H9 (cell line): Measurements from ENCODE around the gene IL10. TPM values are rescaled to one million over a fixed set of nuclear protein-coding genes. Genes with fewer than 3 reads are reported as not detected.

Experiments
- DNase-seq: peaks from one replicate; pipeline ENCODE4 v3.0.0-alpha.2; 2017
- H2AFZ ChIP-seq: one replicate; pipeline ENCODE4 v1.6.1; 2013; ENCODE audit warnings: mild to moderate bottlenecking, low read length, control low read depth, moderate library complexity
- H2AK5ac ChIP-seq: 2 replicates; pipeline ENCODE4 v1.6.1; 2013; ENCODE audit warnings: low read length, control low read depth, mixed read lengths; ENCODE audit not compliant: insufficient read length
- H2BK120ac ChIP-seq: one replicate; pipeline ENCODE4 v1.6.1; 2013; ENCODE audit warnings: low read depth, mild to moderate bottlenecking, low read length, control low read depth, inconsistent platforms; ENCODE audit not compliant: poor library complexity, severe bottlenecking
- H2BK12ac ChIP-seq: 2 replicates; pipeline ENCODE4 v1.6.1; 2013; ENCODE audit warnings: low read length, control low read depth, mixed read lengths, low read depth; ENCODE audit not compliant: insufficient read length
- H2BK15ac ChIP-seq: 2 replicates; pipeline ENCODE4 v1.6.1; 2013; ENCODE audit warnings: low read depth, low read length, control low read depth
- H2BK20ac ChIP-seq: one replicate; pipeline ENCODE4 v1.6.1; 2013; ENCODE audit warnings: low read depth, mild to moderate bottlenecking, low read length, control low read depth, inconsistent platforms; ENCODE audit not compliant: poor library complexity, severe bottlenecking
- H2BK5ac ChIP-seq: 2 replicates; pipeline ENCODE4 v1.6.1; 2013; ENCODE audit warnings: low read length, control low read depth, mixed read lengths; ENCODE audit not compliant: insufficient read length
- H3K14ac ChIP-seq: 2 replicates; pipeline ENCODE4 v1.6.1; 2013; ENCODE audit warnings: low read length, control low read depth; ENCODE audit not compliant: insufficient read depth
- H3K18ac ChIP-seq: 2 replicates; pipeline ENCODE4 v1.6.1; 2013; ENCODE audit warnings: low read depth, mild to moderate bottlenecking, mixed read lengths, low read length, control low read depth; ENCODE audit not compliant: insufficient read length
- H3K23ac ChIP-seq: 2 replicates; pipeline ENCODE4 v1.6.1; 2013; ENCODE audit warnings: low read length, control low read depth, mixed read lengths, low read depth; ENCODE audit not compliant: insufficient read length
- H3K23me2 ChIP-seq: 2 replicates; pipeline ENCODE4 v1.6.1; 2013; ENCODE audit warnings: low read depth, mild to moderate bottlenecking, mixed read lengths, low read length, control low read depth; ENCODE audit not compliant: insufficient read length, poor library complexity, severe bottlenecking
- H3K27ac ChIP-seq: 2 replicates; pipeline ENCODE4 v1.5.1; 2013; ENCODE audit warnings: low read length, control low read depth, mixed read lengths, low read depth; ENCODE audit not compliant: insufficient read length
- H3K27me3 ChIP-seq: 2 replicates; pipeline ENCODE4 v1.6.1; 2013; ENCODE audit warnings: low read length, control low read depth, inconsistent platforms; ENCODE audit not compliant: insufficient read depth
- H3K4ac ChIP-seq: 2 replicates; pipeline ENCODE4 v1.6.1; 2013; ENCODE audit warnings: low read depth, mild to moderate bottlenecking, control low read depth, inconsistent platforms, low read length, moderate library complexity
- H3K4me1 ChIP-seq: 2 replicates; pipeline ENCODE4 v1.6.1; 2013; ENCODE audit warnings: low read length, control low read depth, inconsistent platforms; ENCODE audit not compliant: insufficient read depth
- H3K4me2 ChIP-seq: 2 replicates; pipeline ENCODE4 v1.6.1; 2013; ENCODE audit warnings: low read length, control low read depth, mixed read lengths; ENCODE audit not compliant: insufficient read length, insufficient read depth
- H3K56ac ChIP-seq: 2 replicates; pipeline ENCODE4 v1.6.1; 2013; ENCODE audit warnings: low read depth, mild to moderate bottlenecking, mixed read lengths, low read length, control low read depth; ENCODE audit not compliant: insufficient read length
- H3K79me1 ChIP-seq: 2 replicates; pipeline ENCODE4 v1.6.1; 2013; ENCODE audit warnings: low read depth, mild to moderate bottlenecking, moderate library complexity, low read length, control low read depth, inconsistent platforms; ENCODE audit not compliant: insufficient read depth, poor library complexity, severe bottlenecking
- H3K79me2 ChIP-seq: 2 replicates; pipeline ENCODE4 v1.6.1; 2013; ENCODE audit warnings: low read length, control low read depth, inconsistent platforms; ENCODE audit not compliant: insufficient read depth
- H3K9ac ChIP-seq: 2 replicates; pipeline ENCODE4 v1.6.1; 2013; ENCODE audit warnings: low read length, control low read depth, mixed read lengths; ENCODE audit not compliant: insufficient read length; ENCODE audit errors: extremely low read depth
- H3K9me3 ChIP-seq: one replicate; pipeline ENCODE4 v1.6.1; 2013; ENCODE audit warnings: low read depth, low read length, inconsistent platforms; ENCODE audit not compliant: control insufficient read depth
- H3T11ph ChIP-seq: one replicate; pipeline ENCODE4 v1.6.1; 2013; ENCODE audit warnings: mild to moderate bottlenecking, low read length, control low read depth, inconsistent platforms
- H4K20me1 ChIP-seq: one replicate; pipeline ENCODE4 v1.6.1; 2013; ENCODE audit not compliant: control insufficient read depth, insufficient read length, insufficient read depth
- H4K5ac ChIP-seq: 2 replicates; pipeline ENCODE4 v1.6.1; 2013; ENCODE audit warnings: low read depth, mild to moderate bottlenecking, mixed read lengths, low read length, control low read depth; ENCODE audit not compliant: insufficient read length
- H4K8ac ChIP-seq: replicated peaks from 2 replicates; pipeline ENCODE4 v1.6.1; 2013; ENCODE audit warnings: low read length, control low read depth, mixed read lengths, low read depth; ENCODE audit not compliant: insufficient read length
- H4K91ac ChIP-seq: 2 replicates; pipeline ENCODE4 v1.6.1; 2013; ENCODE audit warnings: low read depth, mild to moderate bottlenecking, moderate library complexity, mixed read lengths, low read length, control low read depth; ENCODE audit not compliant: insufficient read length
- H3K27ac Mint-ChIP-seq, 3 experiments: 2 replicates in 2 of 3; 3 replicates in 1 of 3; pipeline ENCODE4 v1.8.0; 2020 to 2021; ENCODE audit warnings: mixed read lengths in 3 of 3, mild to moderate bottlenecking in 1 of 3, moderate library complexity in 1 of 3
- H3K27me3 Mint-ChIP-seq: 2 replicates; pipeline ENCODE4 v1.8.0; 2021; ENCODE audit warnings: low read depth, mild to moderate bottlenecking, moderate library complexity, mixed read lengths
- H3K36me3 Mint-ChIP-seq, 3 experiments: 2 replicates in 2 of 3; 3 replicates in 1 of 3; pipeline ENCODE4 v1.8.0; 2020 to 2021; ENCODE audit warnings: low read depth in 3 of 3, mixed read lengths in 3 of 3; ENCODE audit not compliant: insufficient read depth in 1 of 3
- H3K4me1 Mint-ChIP-seq, 2 experiments: 2 replicates each; pipeline ENCODE4 v1.8.0; 2020; ENCODE audit warnings: mixed read lengths in 2 of 2
- H3K4me3 Mint-ChIP-seq, 2 experiments: 2 replicates in 1 of 2; 3 replicates in 1 of 2; pipeline ENCODE4 v1.8.0; 2020 to 2021; ENCODE audit warnings: mild to moderate bottlenecking in 2 of 2, mixed read lengths in 2 of 2, moderate library complexity in 1 of 2
- H3K9me3 Mint-ChIP-seq, 2 experiments: 2 replicates in 1 of 2; 3 replicates in 1 of 2; pipeline ENCODE4 v1.8.0; 2020; ENCODE audit warnings: mild to moderate bottlenecking in 2 of 2, mixed read lengths in 2 of 2, moderate library complexity in 1 of 2
- CTCF ChIP-seq: fragments of 200-600 bp; sonication (generic); conservative IDR thresholded peaks from 3 replicates; pipeline ENCODE4 v1.8.0; 2021; ENCODE audit warnings: antibody characterized with exemption, mild to moderate bottlenecking
- WGBS: extraction: QIAGEN DNeasy Blood & Tissue Kit; methylation state at CpG from one replicate; pipeline ENCODE4 v1.1.7; 2013; ENCODE audit warnings: missing lambda C conversion rate, low lambda C conversion rate, mixed read lengths; ENCODE audit not compliant: insufficient read length; ENCODE audit errors: extremely low coverage; 5-methylcytosine and 5-hydroxymethylcytosine counted together
- total RNA-seq: library from RNA; stranded (reverse); gene quantifications from 2 replicates; pipeline ENCODE4 v1.2.1, GENCODE V29; 2021

IL10 gene
- total RNA-seq, 1 experiment from 2014 or later, result not detected

- Histone ChIP-seq H2BK5ac (no peak overlapping the region), H3K27me3 (no peaks in the 10 kb centered on the region), H2AK5ac (no peak overlapping the region), H2BK20ac (no peak overlapping the region), H3K4me2 (no peak overlapping the region), H2BK120ac (no peak overlapping the region), H3K79me1 (no peaks in the 10 kb centered on the region), H3K23me2 (no peaks in the 10 kb centered on the region), H3K79me2 (no peaks in the 10 kb centered on the region), H3K23ac (no peak overlapping the region), H2BK12ac (no peak overlapping the region), H4K5ac (no peak overlapping the region), H3K56ac (no peak overlapping the region), H4K20me1 (no peaks in the 10 kb centered on the region), H4K91ac (no peak overlapping the region), H4K8ac (no peak overlapping the region), H3K9ac (no peak overlapping the region), H3K4me1 (no peaks in the 10 kb centered on the region), H3K18ac (no peak overlapping the region), H3T11ph (no peak overlapping the region), H3K4ac (no peak overlapping the region), H3K27ac (no peak overlapping the region), H3K9me3 (no peaks in the 10 kb centered on the region), H2BK15ac (no peak overlapping the region), H3K14ac (no peak overlapping the region), H2AFZ (no peak overlapping the region)
- TF ChIP-seq CTCF, result no peak
- Mint-ChIP-seq H3K4me1 (peaks cover 6 to 14% of the 10 kb centered on the region in 2 experiments), H3K27me3 (peaks cover 14% of the 10 kb centered on the region), H3K27ac (no peak overlapping the region), H3K36me3 (no peaks in the 10 kb centered on the region), H3K9me3 (no peaks in the 10 kb centered on the region), H3K4me3 (no peak overlapping the region)
- DNase-seq, result no peak
- WGBS, result no CpG with 5 or more reads among the region's 2 CpGs
Measured at GRCh38 chr1:206782448-206782847, 10.2 kb upstream of the IL10 start.
